OCI-LY7 (cell line): ENCODE results near the gene PACS2.

Experiments used
- CTCF ChIP-seq: fragments of 200-600 bp; sonication (generic); conservative IDR thresholded peaks from 2 replicates; pipeline ENCODE4 v1.5.1; 2014; ENCODE audit warnings: mild to moderate bottlenecking, antibody characterized with exemption, low read length, moderate library complexity, mixed read lengths
- EZH2phosphoT487 ChIP-seq: fragments of 200-600 bp; sonication (generic); IDR thresholded peaks from 2 replicates; pipeline ENCODE4 v1.6.1; 2018; ENCODE audit warnings: low read depth, borderline replicate concordance, mild to moderate bottlenecking, mixed run types, antibody characterized with exemption, low read length, moderate library complexity, mixed read lengths

GRCh38 chr14:105304565-105304964 is 10.0 kb upstream of the PACS2 start:
- no peak for TF ChIP-seq CTCF
- no peak for TF ChIP-seq EZH2phosphoT487
